ENCODE measurements around the gene SECISBP2L.

- TF ChIP-seq CTCF (IDR thresholded peaks at IDR 0.05) (no peak), POLR2AphosphoS5 (IDR thresholded peaks at IDR 0.05) (no peak), POLR2A (IDR thresholded peaks at IDR 0.05) (no peak)
Measured at GRCh38 chr15:48986240-48986639, 60.0 kb downstream of the SECISBP2L start.

All from prostate gland (tissue), 2 donors.